Tibial artery (tissue), 4 donors: ENCODE results near the gene SH3BP2.
A peak's percentile ranks its signal among the peaks of the same experiment; 100 is the strongest.

Experiments used
- DNase-seq, 2 donors: peaks; one replicate each; pipeline ENCODE4 v3.0.0-alpha.2; 2019
- H3K27ac ChIP-seq, 2 donors: fragments of 200-600 bp; sonication (generic) in 1 of 2; 1 replicate in 1 of 2; 2 replicates in 1 of 2; pipeline ENCODE4 v1.5.1; 2018 to 2019; ENCODE audit warnings: mild to moderate bottlenecking in 1 of 2
- H3K27me3 ChIP-seq, 2 donors: fragments of 200-600 bp; sonication (generic) in 1 of 2; one replicate each; pipeline versions ENCODE4 v1.5.1 to v1.6.0; 2016 to 2019
- H3K36me3 ChIP-seq, 3 donors: fragments of 200-600 bp; sonication (generic) in 2 of 3; one replicate each; pipeline ENCODE4 v1.5.1; 2016 to 2019; ENCODE audit warnings: mild to moderate bottlenecking in 2 of 3
- H3K4me1 ChIP-seq, 4 donors: fragments of 200-600 bp; sonication (generic) in 2 of 4; 1 replicate in 3 of 4; 2 replicates in 1 of 4; pipeline ENCODE4 v1.5.1; 2016 to 2019
- H3K4me3 ChIP-seq, 2 donors: fragments of 200-600 bp; sonication (generic) in 1 of 2; 1 replicate in 1 of 2; 2 replicates in 1 of 2; pipeline ENCODE4 v1.5.1; 2018 to 2019; ENCODE audit warnings: mild to moderate bottlenecking in 2 of 2
- H3K9me3 ChIP-seq, 3 donors: fragments of 200-600 bp; sonication (generic) in 1 of 3; one replicate each; pipeline ENCODE4 v1.5.1; 2016 to 2019
- CTCF ChIP-seq, 2 experiments: fragments of 200-600 bp in 1 of 2; fragments of 450-650 bp in 1 of 2; IDR thresholded peaks; one replicate each; pipeline ENCODE4 v1.5.1; 2017 to 2019; ENCODE audit warnings: antibody characterized with exemption in 2 of 2, mild to moderate bottlenecking in 1 of 2, moderate library complexity in 1 of 2
- intact Hi-C: fragments of 100-400 bp; cut with DNase I; formaldehyde crosslinking; loops from one replicate; pipeline ENCODE4 v1.15.0; 2023; ENCODE audit warnings: low total_unique reads

SH3BP2 gene

DNA sequence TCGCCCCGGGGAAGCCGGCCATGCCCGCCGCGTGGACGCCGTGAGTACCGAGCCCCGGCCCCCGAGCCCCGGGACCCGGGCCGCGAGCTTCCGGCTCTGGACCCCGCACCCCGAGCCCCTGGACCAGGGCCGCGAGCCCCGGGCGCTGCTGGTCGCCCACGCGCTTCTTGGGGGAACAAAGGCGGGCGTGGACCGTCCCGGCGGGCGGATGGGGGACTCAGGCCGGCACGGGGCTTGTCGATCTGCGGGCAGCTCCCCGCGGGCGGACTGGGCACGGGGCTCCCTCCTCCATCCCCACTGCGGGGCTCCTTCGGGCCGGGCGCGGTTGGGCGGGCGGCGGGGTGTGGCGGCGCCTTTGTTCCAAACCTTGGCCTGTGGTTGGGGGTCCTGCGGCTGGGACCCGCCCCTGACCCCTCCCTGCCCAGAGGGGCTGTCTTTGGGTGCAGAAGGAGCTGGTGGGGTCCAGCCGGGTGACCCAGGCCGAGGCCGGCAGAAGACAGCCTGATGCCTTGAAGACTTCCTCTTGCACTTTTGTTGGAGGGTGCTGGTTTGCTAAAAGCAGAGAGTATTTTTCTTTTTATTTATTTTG lies 25.6 kb downstream of the SH3BP2 start:
- H3K27ac ChIP-seq: peak overlapping the region in 1 of 2 donors; percentile 31
- DNase-seq: no peak
- intact Hi-C loops: no loop called here

GRCh38 chr4:2819244-2820215 lies 26.6 kb downstream of the SH3BP2 start:
- intact Hi-C loops: no loop called here
- peaks cover 0 to 26% (median 19%) of the 10 kb centered on the region in 3 donors for H3K36me3 ChIP-seq
- H3K27ac ChIP-seq: no peak overlapping the region
- no peak for TF ChIP-seq CTCF (IDR thresholded peaks at IDR 0.05)
- H3K9me3 ChIP-seq: peaks cover 0 to 4% (median 0%) of the 10 kb centered on the region in 3 donors
- no peak for DNase-seq
- no peak overlapping the region for H3K4me3 ChIP-seq
- H3K4me1 ChIP-seq: peaks cover 0 to 31% (median 25%) of the 10 kb centered on the region in 4 donors
- H3K27me3 ChIP-seq: peaks cover 0 to 6% of the 10 kb centered on the region in 2 donors

More for the DNA sequence above, 25.6 kb downstream of the SH3BP2 start:
- Histone ChIP-seq H3K4me3 (peak overlapping the region; percentile 49 to 65), H3K36me3 (peaks cover 0 to 22% (median 10%) of the 10 kb centered on the region in 3 donors), H3K27me3 (peaks cover 0 to 6% of the 10 kb centered on the region in 2 donors), H3K4me1 (peaks cover 0 to 22% (median 14%) of the 10 kb centered on the region in 4 donors), H3K9me3 (peaks cover 0 to 4% (median 0%) of the 10 kb centered on the region in 3 donors)
- no peak for TF ChIP-seq CTCF (IDR thresholded peaks at IDR 0.05)

DNA sequence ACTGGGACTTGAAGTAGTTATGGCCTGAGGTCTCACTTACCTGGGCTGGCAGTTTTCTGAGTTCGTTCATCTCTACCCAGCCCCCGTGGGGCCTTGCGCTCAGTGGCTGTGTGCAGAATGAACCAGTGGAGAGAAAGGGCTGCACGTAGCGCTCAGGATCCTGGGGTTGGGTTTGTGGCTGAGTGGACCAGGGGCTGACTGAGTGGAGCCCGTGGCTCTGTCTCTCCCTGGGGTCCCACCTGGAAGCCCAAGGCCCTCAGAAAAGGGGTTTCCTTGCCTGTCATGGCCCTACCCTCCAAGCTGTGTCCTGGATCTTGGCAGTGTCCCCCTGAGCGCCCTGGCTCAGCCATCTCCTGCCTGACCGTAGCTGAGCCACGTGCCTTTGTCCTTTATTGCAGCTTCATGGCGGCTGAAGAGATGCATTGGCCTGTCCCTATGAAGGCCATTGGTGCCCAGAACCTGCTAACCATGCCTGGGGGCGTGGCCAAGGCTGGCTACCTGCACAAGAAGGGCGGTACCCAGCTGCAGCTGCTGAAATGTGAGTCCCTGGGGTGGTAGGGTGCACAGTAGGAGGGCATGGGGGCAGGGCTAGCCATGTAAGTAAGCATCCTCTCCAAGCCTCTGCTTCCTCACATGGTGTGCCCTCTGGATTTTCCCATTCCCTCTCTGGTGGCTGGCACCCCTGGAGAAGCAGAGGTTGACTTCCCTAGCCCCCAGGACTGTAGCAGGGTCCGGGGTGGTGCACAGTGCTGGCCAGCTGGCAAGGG lies 27.5 kb downstream of the SH3BP2 start:
- Histone ChIP-seq H3K36me3 (peaks cover 0 to 34% (median 19%) of the 10 kb centered on the region in 3 donors), H3K9me3 (peaks cover 0 to 4% (median 0%) of the 10 kb centered on the region in 3 donors), H3K4me3 (no peak overlapping the region), H3K4me1 (peaks cover 0 to 31% (median 28%) of the 10 kb centered on the region in 4 donors), H3K27me3 (peaks cover 0 to 6% of the 10 kb centered on the region in 2 donors), H3K27ac (no peak overlapping the region)
- TF ChIP-seq CTCF (IDR thresholded peaks at IDR 0.05): no peak
- intact Hi-C loops: no loop called here
- DNase-seq: no peak

DNA sequence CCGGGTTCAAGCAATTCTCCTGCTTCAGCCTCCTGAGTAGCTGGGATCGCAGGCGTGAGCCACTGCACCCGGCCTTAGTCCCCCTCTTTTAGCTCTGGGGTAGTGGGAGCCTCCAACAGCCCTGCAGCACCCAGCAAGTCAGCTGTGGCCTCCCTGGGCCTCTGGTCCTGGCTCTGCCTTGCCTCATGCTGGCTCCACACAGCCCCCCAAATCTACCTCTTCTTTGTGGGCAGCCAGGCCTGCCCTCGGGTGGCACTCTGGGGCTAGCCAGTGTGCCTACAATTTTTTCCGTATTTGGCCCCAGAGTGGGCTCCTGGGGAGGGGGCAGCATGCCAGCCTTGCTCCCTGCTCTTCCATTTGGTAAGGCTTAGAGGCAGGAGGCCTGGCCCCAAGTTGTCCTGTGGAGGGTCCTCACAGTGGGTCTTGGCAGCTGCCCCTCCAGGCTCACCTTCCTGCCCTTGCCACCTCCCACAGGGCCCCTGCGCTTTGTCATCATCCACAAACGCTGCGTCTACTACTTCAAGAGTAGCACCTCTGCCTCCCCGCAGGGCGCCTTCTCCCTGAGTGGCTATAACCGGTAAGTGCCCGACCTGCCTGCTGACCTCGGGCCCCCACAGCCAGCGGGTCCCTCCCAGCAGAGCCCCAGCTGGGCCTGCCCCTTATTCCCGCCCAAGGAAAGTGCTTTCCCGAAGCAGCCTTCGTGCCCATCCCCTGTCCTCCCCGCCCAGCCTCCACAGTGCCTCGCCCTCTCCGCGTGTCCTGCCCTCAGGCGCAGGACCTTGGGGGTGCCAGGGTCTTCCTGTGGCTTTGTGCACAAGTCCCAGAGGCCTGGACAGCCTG lies 29.8 kb downstream of the SH3BP2 start:
- Histone ChIP-seq H3K27ac (no peak overlapping the region), H3K27me3 (peaks cover 0 to 3% of the 10 kb centered on the region in 2 donors), H3K36me3 (peaks cover 0 to 56% (median 24%) of the 10 kb centered on the region in 3 donors), H3K4me1 (peaks cover 0 to 27% (median 25%) of the 10 kb centered on the region in 4 donors), H3K9me3 (no peaks in the 10 kb centered on the region), H3K4me3 (no peak overlapping the region)
- DNase-seq: no peak
- intact Hi-C loops: no loop called here
- TF ChIP-seq CTCF (IDR thresholded peaks at IDR 0.05): no peak
